Stimulated activated CD8-positive, alpha-beta memory T cell treated with anti-CD3 and anti-CD28 coated beads, Interleukin-7, amount 100 ng/mL, for 4 hours (primary cell): ENCODE data around the gene RPS18.
"Not testable (repeated sequence)": the region's sequence is repeated elsewhere in the genome, so short reads cannot be mapped to it uniquely, and the experiment has no call there.

ENCODE experiments used
- DNase-seq, 2 donors: peaks; one replicate each; pipeline ENCODE4 v3.0.0-alpha.2; 2020; ENCODE audit warnings: low read depth in 2 of 2

Gene RPS18

DNA sequence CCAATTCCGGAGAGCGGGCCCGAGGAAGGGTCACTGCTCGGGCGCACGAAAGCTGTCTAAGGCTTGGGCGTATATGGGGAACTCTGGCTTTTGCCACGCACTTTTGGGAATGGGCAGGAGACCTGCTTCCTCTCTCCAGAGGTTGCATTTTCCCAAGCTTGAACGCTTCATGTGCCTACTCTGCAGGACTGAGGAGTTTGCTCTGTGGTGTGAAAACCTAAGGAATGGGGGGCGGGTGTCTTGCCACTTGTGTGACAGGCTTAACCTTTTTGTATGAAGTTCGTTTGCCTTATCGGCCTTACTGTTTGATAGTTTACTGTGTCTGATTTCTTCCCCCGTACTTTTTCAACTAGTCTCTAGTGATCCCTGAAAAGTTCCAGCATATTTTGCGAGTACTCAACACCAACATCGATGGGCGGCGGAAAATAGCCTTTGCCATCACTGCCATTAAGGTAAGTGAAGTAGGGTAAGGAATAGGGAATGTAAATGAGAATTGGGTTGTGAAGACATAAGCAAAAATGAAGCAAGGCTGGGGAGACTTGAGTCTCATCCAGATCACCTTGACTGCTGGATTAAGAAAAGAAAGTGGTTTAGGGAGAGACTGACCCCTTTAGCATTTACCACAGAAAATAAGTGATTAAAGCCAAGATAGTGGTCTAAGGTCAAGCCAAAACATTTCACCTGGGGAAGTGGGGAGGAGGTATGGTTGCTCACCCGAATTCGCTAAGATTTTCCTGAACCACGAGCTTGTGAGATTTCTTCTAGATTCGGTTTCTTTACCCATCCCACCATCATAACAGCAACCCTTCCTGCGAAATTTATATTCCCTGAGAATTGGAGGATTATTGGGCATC, 627 bp downstream of the RPS18 start:
- DNase-seq: no peak

DNA sequence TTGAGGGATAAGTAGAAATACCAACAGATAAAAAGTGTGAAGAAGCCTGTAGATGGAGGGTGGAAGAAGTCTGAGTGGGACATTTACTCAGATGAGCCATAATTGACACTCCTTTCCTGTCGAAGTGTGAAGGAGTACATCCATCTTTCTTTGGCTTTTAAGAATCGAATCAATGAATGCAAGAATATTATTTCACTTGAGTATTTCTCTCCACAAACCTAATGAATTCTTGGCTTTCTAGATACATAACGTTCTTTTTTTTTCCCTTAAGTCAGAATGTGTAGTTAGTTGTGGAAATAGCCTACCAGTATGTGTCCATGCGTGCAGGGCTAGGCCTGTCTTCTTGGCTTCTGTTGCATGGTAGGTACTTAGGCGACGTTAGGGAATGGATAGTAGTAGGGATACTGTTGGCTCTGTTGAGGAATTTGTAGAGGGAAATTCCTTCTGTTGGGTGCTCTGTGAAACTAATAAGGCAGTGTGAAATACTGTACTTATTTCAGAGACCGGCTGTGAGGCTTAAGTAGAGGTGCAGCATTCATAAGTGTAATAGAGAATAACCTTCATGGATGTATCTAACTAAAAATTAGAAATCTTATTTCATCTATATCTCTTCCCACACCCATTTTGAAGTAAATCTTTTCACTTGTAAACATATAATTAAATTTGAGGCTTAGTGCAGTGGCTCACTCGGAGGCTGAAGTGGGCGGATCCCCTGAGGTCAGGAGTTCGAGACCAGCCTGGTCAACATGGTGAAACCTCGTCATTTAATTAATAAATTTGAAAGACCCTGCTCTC, 1.5 kb downstream of the RPS18 start:
- DNase-seq: no peak

DNA sequence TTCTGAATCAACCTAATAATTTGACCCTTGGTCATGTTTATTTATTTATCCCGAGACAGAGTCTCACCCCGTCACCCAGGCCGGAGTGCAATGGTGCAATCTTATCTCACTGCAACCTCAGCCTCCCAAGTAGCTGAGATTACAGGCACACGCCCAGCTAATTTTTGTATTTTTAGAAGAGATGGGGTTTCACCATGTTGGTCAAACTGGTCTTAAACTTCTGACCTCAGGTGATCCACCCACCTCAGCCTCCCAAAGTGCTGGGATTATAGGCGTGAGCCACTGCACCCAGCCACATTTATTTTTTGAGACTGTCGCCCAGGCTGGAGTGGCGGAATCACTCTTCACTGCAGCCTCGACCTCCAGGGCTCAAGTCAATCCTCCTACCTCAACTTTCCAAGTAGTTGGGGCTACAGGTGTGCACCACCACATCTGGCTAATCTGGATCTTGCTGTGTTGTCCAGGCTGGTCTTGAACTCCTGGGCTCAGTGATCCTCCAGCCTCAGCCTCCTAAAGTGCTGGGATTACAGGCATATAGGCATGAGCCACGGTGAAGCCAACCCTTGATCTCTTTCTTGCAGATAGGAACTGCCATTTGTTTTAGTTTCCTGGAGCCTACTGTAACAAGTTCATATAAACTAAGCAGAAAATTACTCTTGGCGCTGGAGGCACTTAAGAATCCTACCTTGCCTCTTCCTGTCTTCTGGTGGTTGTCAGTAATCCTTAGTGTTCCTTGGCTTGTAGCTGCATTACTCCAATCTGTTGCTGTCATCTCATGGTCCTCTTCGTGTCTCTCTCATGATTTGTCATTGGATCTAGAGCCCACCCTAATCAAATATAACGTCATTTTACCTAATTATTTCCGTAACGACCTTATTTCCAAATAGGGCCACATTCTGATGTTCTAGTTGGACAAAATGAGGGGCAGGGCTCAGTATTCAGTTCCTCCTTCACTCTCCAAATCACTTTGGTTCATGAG, 2.3 kb downstream of the RPS18 start:
- DNase-seq: no peak

DNA sequence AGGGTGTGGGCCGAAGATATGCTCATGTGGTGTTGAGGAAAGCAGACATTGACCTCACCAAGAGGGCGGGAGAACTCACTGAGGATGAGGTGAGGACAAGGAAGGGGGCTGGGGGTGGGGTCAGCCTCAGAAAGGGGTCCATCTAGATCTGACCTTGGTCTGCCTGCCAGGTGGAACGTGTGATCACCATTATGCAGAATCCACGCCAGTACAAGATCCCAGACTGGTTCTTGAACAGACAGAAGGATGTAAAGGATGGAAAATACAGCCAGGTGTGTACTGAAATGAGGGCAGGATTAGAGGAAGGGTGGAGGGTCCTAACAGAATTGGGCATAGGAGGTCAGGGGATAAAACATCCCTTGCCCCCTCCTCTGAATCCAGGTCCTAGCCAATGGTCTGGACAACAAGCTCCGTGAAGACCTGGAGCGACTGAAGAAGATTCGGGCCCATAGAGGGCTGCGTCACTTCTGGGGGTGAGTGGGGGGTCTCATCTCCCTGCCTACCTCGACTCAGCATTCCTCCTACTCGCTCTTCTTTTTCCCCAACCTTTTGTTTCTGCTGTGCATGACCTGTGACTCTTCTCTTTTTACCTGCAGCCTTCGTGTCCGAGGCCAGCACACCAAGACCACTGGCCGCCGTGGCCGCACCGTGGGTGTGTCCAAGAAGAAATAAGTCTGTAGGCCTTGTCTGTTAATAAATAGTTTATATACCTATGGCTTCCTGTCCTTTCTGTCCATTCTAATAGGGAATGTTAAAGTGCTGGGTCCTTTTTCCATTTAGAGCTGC, 4.1 kb downstream of the RPS18 start:
- DNase-seq: not testable (repeated sequence)

DNA sequence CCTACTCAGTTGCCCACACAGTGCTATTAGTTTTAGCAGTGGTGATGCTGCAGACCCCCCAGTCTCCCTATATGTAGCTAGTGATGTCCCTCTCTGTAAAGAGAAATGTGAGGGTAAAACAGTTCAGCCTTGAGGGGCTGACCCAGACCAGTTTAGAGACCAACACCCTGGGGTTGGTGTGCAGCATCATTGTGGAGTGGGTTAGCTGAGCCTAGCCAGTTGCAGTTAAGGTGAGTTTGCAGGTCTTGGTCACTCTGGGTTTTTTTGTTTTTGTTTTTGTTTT, 4.6 kb downstream of the RPS18 start:
- no peak for DNase-seq

DNA sequence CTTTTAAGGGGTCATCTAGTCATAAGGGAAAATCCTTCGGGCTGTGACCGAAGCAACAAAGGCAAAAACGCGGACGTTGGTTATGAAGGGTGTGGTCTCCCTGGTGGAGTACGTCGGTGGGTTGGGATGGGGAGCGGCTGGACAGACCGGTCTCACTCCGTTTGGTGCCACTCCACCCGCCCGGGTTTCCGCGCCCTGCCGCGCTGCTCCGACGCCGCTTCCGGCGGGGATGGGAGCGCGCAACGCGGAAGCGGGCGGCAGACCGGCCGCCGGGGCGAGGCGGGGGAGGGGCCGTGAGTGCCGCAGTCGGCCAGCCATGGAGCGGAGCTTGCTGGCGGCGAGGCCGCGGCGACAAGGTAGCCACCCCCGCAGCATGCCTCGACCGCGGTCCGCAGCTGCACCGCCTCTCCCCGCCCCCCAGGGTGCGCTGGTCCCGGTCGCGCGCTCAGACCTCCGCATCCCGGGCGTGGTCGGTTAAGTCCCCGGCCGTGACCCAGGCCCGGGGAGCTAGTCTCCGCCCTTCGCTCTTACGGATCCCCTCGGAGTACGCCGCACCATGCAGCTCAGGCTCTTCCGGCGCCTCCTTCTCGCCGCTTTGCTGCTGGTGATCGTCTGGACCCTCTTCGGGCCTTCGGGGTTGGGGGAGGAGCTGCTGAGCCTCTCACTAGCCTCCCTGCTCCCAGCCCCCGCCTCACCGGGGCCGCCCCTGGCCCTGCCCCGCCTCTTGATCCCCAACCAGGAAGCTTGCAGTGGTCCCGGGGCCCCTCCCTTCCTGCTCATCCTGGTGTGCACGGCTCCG, 5.2 kb downstream of the RPS18 start, which contains the start of gene B3GALT4:
TSS of gene B3GALT4 (plus strand) at position 260 of the 799 bp plus-strand sequence. CDS start at position 557, 297 bp downstream.
- peak; percentile 35 to 71 for DNase-seq

DNA sequence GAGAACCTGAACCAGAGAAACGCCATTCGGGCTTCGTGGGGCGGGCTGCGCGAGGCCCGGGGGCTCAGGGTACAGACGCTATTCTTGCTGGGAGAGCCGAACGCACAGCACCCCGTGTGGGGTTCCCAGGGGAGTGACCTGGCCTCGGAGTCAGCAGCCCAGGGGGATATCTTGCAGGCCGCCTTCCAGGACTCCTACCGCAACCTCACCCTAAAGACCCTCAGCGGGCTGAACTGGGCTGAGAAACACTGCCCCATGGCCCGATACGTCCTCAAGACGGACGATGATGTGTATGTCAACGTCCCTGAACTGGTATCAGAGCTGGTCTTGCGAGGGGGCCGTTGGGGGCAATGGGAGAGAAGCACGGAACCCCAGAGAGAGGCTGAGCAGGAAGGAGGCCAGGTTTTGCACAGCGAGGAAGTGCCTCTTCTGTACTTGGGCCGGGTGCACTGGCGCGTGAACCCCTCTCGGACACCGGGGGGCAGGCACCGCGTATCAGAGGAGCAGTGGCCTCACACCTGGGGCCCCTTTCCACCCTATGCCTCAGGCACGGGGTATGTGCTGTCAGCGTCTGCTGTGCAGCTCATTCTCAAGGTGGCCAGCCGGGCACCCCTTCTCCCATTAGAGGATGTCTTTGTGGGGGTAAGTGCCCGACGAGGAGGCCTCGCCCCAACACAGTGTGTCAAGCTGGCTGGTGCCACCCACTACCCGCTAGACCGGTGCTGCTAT, 6.0 kb downstream of the RPS18 start:
- DNase-seq: no peak

DNA sequence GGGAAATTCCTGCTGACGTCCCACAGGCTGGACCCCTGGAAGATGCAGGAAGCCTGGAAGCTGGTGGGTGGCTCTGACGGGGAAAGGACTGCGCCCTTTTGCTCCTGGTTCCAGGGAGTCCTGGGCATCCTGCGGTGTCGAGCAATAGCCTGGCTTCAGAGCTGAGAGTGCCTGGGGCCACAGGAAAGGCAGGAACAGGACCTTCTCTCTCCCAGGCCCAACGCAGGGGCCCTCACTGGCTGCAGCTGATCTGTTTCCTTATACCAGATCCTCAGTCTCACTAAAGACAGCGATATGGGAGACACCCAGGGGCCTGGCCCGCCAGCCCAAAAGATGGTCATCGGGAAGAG, 6.5 kb downstream of the RPS18 start:
- DNase-seq: no peak

DNA sequence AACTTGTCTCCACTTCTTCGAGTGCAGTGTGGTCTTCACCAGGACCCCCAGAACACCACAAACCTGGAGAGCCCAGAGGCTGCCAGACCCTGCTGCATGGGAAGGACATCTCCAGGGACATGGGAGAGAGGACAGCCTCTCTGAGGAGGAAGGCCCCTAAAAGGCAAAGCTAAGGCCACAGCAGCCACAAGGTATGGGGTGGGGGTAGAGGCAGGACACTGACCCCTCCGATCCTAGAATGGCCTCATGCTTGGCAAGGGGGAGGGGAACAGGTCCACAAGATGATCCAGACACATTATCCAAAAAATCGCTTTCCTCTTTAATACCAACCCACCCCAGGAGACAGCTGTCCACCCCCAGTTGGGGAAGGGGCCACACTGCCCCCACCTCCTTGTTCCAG, 6.9 kb downstream of the RPS18 start:
- DNase-seq: no peak

DNA sequence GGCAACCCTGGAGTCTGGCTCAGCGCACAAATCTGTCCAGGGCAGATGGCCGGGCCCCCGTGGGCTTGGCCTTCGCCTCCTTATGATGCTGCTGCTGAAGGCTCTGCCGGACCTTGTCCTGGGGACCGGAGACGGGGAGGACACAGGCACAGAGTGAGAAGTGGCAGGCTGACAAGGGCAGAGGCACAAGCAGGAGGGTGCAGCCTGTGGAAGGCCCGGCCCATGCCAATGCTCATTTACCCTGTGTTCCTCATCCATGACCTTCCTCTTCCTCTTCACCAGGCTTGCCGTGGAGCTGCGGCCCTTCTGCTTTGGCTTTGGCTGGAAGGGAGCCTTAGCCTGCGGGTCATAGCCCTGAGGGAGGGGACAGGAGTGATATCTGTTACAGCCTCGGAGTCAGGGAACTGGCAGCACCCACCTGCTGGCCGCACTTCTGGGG, 7.4 kb downstream of the RPS18 start:
- no peak for DNase-seq

DNA sequence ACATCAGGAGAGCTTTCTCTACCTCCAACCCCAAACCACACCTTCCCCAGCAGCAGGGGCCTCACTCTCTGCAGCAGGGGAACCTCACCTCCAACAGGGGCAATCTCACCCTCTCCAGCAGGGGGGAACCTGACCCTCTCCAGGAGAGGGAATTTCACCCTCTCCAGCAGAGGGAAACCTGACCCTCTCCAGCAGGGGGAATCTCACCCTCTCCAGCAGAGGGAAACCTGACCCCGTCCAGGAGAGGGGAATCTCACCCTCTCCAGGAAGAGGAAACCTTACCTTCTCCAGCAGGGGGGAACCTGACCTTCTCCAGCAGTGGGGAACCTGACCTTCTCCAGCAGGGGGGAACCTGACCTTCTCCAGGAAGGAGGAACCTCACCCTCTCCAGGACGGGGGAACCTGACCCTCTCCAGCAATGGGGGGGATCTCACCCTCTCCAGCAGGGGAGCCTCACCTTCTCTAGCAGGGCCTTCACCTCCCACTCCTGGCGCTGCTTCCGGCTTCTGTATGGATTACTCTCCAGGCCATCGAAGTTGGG, 8.2 kb downstream of the RPS18 start:
- no peak for DNase-seq

DNA sequence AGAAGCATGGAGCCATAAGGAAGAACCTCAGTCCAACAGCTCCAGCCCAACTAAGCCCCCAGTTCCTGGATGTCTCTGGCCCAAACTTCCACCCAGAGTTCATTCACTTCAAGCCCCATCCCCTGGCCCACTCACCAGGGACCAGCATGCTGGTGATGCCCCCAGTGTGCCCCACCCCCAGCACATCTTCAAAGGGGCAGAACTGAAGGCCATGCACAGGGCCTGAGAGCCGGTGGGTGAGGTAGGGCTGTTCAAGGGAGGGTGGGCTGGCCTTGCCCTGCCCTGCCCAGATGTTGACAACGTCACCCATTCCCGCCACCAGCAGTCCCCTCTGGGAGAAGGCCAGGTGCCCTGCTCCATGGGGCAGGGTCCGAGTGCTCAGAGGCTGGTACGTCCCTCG, 8.7 kb downstream of the RPS18 start:
- DNase-seq: no peak

DNA sequence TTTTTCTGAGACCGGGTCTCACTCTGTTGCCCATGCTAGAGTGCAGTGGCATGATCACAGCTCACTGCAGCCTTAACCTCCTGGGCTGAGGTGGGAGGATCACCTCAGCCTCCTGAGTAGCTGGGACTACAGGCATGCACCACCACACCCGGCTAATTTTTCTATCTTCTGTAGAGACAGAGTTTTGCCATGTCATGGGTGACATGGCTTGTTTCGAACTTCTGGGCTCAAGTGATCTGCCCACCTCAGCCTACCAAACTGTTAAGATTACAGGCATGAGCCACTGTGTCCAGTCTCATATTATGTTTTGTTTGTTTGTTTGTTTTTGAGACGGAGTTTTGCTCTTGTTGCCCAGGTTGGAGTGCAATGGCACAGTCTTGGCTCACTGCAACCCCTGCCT, 13.3 kb downstream of the RPS18 start:
- DNase-seq: not testable (repeated sequence)

DNA sequence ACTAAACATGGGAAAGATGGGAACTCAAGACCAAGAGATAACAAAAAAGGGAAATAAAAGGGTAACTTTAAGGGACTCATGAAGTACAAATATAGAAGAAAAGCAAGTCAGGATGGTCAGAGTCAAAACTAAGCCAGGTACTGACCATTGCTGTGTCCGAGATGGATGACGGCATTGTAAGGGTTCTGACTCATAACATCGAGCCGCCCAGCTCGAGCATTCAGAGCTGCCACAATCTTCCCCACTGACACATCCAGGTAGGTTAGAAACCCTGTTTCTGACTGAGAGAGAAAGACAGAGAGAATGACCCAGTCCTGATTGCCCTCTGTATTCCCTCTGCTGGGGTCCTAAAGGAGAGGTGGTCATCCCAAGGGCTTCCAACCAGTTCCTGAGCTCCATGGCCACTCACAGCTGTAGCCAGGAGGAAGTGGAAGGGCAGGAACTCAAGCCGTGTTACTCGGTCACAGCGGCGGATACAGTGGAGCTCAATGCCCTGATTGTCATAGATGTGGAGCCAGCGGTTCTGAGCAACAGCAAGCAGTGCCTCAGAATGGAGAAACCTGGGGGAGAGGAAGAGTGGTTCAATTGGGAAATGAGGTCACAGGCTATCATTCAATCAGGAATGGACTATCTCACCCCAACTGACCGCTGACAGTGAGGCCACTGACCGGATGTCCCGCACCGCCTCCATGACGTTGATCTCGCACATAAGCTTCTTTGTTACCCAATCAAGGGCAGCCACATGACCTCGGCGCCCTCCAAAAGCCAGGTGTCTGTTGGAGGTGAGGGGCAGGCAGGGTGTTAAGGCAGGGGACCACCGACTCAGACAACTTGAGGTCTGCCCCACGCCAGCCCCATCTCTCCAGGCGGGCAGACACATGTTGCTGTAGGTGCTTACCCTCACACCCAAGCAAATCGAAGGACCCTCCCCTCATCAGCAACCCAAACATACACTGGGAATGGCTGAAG, 15.4 kb downstream of the RPS18 start:
- no peak for DNase-seq

DNA sequence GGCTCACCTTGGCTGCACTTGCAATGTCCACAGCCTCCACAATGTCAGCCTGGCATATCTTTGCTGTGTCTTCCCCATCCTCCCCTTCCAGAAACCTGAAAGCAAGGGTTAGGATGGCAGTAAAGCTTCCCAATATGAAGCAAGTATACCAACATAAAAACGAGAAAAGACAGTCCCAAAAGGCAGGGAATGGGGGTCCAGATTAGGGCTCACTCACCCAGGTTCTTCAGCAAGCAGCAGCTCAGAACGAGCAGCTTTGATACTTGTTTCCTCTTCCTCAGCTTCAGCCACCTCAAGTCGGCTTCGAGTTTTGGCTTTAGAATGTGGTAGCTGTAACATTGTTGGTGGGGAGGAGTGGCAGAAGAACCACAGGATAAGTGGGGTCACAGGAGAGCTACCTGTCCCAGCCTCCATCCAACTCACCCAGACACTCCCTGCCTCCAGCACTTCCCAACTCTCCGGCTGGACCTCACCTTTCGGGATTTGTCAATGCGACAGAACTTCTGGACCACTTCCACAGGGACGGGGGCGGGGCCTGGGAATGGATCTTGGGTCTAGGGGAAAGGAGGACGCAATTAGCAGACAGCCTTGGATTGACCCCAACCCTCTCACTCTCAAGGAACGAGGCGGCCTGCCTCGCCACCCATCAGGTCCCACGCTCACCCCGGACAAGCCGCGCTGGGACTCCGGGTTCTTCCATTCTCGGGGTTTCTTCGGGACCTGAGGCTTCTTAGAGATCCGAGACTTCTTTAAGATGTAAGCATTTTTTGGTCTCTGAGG, 16.5 kb downstream of the RPS18 start:
- no peak for DNase-seq

DNA sequence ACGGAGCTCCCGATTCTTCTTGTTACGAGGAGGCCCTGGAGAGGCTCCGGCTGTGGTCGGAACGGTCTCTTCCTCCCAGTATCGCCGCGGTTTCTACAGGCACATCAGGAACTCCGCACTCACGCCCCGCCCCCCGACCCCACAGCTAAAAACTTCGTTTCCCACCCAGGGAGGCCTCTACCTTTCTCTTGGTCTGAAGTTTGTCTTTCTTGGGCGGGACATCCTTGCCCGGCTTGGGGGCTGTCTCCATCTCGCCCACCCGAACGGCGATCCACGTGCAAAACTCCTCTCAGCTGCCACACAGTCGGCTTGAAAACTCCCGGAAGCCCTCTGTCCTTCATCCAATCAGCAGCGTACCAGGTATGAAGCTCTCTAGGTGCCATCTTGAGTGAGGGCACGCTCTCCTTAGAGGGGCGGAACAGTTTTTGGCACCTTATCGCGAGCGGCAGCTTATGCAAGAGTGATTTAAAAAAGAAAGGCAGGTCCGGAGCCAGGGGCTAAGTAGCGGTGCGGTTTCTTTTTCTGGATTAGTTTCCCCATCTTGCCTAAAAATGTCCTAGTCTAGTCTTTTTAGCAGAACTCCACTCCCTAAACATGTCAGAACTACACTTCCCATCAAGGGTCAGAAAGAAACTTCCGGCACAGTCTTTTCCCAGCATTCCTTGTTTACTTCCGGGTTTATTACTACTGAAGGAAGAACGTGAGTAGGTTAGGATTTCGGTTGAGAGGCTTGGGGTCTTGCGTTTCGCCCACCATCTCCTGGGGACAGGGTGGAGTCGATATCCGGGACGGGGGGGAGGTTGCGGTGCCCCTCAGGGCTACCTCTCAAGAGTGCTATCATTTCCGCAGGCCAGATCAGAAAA, 17.3 kb downstream of the RPS18 start, which contains the start of the genes PFDN6 and WDR46:
TSS of gene PFDN6 (plus strand) at position 681 of the 863 bp plus-strand sequence. CDS start 256 bp downstream, outside the sequence.
TSS of gene WDR46 (minus strand) at position 319 of the 863 bp plus-strand sequence. CDS start at position 250, 69 bp downstream.
- peak; percentile 75 to 84 for DNase-seq
